ENCODE results near the gene STK17B.

STK17B gene

GRCh38 chr2:196148736-196149135, 22.6 kb downstream of the STK17B start:
- TF ChIP-seq MAX (IDR thresholded peaks at IDR 0.05; ENCODE audit: low read depth, low read length), result no peak
- no peak for TF ChIP-seq MYC (IDR thresholded peaks at IDR 0.05; ENCODE audit: low read depth, low read length)
- TF ChIP-seq CTCF (IDR thresholded peaks at IDR 0.05; ENCODE audit: low read depth, low read length), result no peak
- no peak for TF ChIP-seq POLR2A (IDR thresholded peaks at IDR 0.05; ENCODE audit: extremely low read depth, insufficient read length)
- DNase-seq (ENCODE audit: low read depth), result no peak
- H3K4me3 ChIP-seq (ENCODE audit: low read depth, low read length), result no peak overlapping the region

- no peak overlapping the region for H3K4me3 ChIP-seq (ENCODE audit: low read depth, low read length)
- no peak for DNase-seq (ENCODE audit: low read depth)
- no peak for TF ChIP-seq MAX (IDR thresholded peaks at IDR 0.05; ENCODE audit: low read depth, low read length)
- TF ChIP-seq MYC (IDR thresholded peaks at IDR 0.05; ENCODE audit: low read depth, low read length), result no peak
- no peak for TF ChIP-seq POLR2A (IDR thresholded peaks at IDR 0.05; ENCODE audit: extremely low read depth, insufficient read length)
- TF ChIP-seq CTCF (IDR thresholded peaks at IDR 0.05; ENCODE audit: low read depth, low read length), result no peak
Observed at GRCh38 chr2:196145256-196145655, 26.1 kb downstream of the STK17B start.

- no peak overlapping the region for H3K4me3 ChIP-seq (ENCODE audit: low read depth, low read length)
- TF ChIP-seq CTCF (IDR thresholded peaks at IDR 0.05; ENCODE audit: low read depth, low read length) (no peak), MYC (IDR thresholded peaks at IDR 0.05; ENCODE audit: low read depth, low read length) (no peak), MAX (IDR thresholded peaks at IDR 0.05; ENCODE audit: low read depth, low read length) (no peak), POLR2A (IDR thresholded peaks at IDR 0.05; ENCODE audit: extremely low read depth, insufficient read length) (no peak)
- DNase-seq (ENCODE audit: low read depth), result no peak
Observed at GRCh38 chr2:196144513-196145126, 26.8 kb downstream of the STK17B start.

DNA sequence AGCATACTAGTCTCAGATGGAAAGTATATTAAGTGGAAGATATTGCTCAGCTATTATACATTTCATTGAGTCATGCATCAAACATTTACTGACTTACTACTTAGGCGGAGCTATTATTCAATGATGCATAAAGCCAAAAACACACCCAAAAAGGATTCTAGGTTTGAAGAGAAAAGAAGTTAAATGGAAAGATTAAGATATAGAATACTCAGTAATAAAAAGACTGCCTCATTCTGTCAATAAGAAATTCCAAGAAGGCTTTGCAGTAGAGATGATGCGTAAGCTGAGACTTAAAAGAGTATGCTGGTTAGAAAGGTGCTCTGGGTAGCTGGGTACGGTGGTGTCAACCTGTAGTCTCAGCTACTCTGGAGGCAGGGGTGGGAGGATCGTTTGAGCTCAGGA, 27.6 kb downstream of the STK17B start:
- no peak overlapping the region for H3K4me3 ChIP-seq (ENCODE audit: low read depth, low read length)
- no peak for DNase-seq (ENCODE audit: low read depth)
- TF ChIP-seq MAX (IDR thresholded peaks at IDR 0.05; ENCODE audit: low read depth, low read length) (no peak), MYC (IDR thresholded peaks at IDR 0.05; ENCODE audit: low read depth, low read length) (no peak), POLR2A (IDR thresholded peaks at IDR 0.05; ENCODE audit: extremely low read depth, insufficient read length) (no peak), CTCF (IDR thresholded peaks at IDR 0.05; ENCODE audit: low read depth, low read length) (no peak)

DNA sequence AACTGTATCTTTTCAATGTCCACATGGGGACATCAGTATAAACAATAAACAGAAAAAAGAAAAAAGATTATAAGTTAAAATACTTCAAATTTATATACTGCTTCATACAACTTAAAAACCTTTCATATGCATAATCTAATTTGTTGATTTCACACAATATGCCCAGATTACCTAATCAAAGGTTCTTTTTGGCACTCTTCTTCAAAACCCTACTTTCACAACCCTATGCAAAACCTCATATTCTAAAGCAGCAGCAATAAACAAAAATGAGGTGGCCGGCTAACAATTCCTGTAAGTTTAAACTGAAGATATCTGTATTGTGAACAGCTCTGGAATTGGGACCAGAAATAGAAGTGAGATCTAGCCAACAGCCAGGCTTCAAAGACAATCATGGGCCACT, 28.6 kb downstream of the STK17B start:
- DNase-seq (ENCODE audit: low read depth), result no peak
- TF ChIP-seq POLR2A (IDR thresholded peaks at IDR 0.05; ENCODE audit: extremely low read depth, insufficient read length), result no peak
- no peak for TF ChIP-seq MYC (IDR thresholded peaks at IDR 0.05; ENCODE audit: low read depth, low read length)
- TF ChIP-seq MAX (IDR thresholded peaks at IDR 0.05; ENCODE audit: low read depth, low read length), result no peak

DNA sequence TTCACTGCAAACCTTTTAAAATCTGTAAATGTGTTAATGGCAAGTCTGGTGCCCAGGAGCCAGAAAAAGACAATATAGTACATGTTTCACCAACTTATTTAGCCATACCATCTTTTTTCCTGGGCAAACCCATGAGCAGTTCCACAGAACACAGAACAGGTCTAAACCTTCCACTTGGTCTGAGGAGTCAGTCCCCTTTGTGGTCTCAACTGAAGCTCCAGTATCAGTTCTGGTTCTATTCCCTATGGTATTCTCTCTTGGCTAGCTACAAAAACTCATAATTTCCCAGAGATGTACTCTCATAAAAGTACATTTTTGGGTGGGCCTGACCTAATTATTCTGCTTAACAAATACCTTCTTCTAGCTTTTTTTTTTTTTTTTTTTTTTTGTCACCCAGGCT, 31.2 kb downstream of the STK17B start:
- DNase-seq (ENCODE audit: low read depth), result no peak
- TF ChIP-seq POLR2A (IDR thresholded peaks at IDR 0.05; ENCODE audit: extremely low read depth, insufficient read length), result no peak
- H3K4me3 ChIP-seq (ENCODE audit: low read depth, low read length), result no peak overlapping the region

More for the DNA sequence above, 28.6 kb downstream of the STK17B start:
- no peak overlapping the region for H3K4me3 ChIP-seq (ENCODE audit: low read depth, low read length)

DNA sequence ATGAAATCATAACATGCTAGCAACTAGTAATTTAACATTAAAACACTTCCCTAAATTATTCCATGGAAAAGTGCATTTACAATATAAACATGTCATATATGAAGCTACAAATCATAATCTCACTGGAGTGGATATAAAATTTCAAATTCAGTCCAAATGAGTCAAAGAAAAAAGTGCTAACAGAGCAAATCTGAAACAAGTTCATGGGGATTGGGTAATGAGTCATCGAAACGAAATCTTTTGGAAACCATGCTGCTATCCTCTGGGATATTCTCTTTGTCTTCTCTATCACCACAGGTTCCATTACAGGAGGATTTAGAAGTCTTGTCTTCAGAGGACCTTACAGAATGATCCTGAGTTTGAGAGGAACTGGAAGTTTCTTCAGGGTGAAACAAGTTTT, 34.1 kb downstream of the STK17B start:
- TF ChIP-seq MAX (IDR thresholded peaks at IDR 0.05; ENCODE audit: low read depth, low read length), result no peak
- TF ChIP-seq POLR2A (IDR thresholded peaks at IDR 0.05; ENCODE audit: extremely low read depth, insufficient read length), result no peak
- TF ChIP-seq MYC (IDR thresholded peaks at IDR 0.05; ENCODE audit: low read depth, low read length), result no peak
- TF ChIP-seq CTCF (IDR thresholded peaks at IDR 0.05; ENCODE audit: low read depth, low read length), result no peak
- no peak for DNase-seq (ENCODE audit: low read depth)
- H3K4me3 ChIP-seq (ENCODE audit: low read depth, low read length), result no peak overlapping the region

Measured in NB4 (cell line).